GM12878 (cell line): ENCODE measurements around the gene RPAP3. TPM values are rescaled to one million over a fixed set of nuclear protein-coding genes. Genes with fewer than 3 reads are reported as not detected.

Source experiments
- ATAC-seq: fragments of 200-7000 bp; cut with Tn5 transposase; 3 replicates; pipeline ENCODE4 v1.9.1; 2020; ENCODE audit warnings: mild to moderate bottlenecking, moderate library complexity
- BruUV-seq: library from RNA; stranded (reverse); fragments of 400-500 nt; replicated peaks from 2 replicates; lab custom pipeline; 2021; lab: Mats Ljungman, UMichigan
- CTCF ChIA-PET: fragments of 300-600 bp; sonication (Branson Sonifier 250); formaldehyde crosslinking; extraction: SDS; loops from one replicate; lab custom pipeline; 2021; ENCODE audit warnings: inconsistent platforms; lab: Yijun Ruan, JAX
- POLR2A ChIA-PET: fragments of 350-600 bp; formaldehyde crosslinking; extraction: SDS; loops from one replicate; lab custom pipeline; 2021; ENCODE audit warnings: inconsistent platforms; lab: Charles Lee
- RAD21 ChIA-PET: fragments of 300-600 bp; sonication (Branson Sonifier 250); formaldehyde crosslinking; loops from one replicate; lab custom pipeline; 2023; ENCODE audit warnings: antibody characterized with exemption; ENCODE audit not compliant: unreplicated experiment; lab: Charles Lee
- SMC1A ChIA-PET: fragments of 300-600 bp; sonication (Branson Sonifier 250); formaldehyde crosslinking; loops from one replicate; lab custom pipeline; 2023; ENCODE audit not compliant: unreplicated experiment, uncharacterized antibody; lab: Charles Lee
- DNase-seq: peaks from one replicate; pipeline ENCODE4 v3.0.0-alpha.2; 2011; ENCODE audit warnings: low read depth, low spot score
- FAIRE-seq: peaks from 3 replicates; lab custom pipeline; 2011; peaks lifted over from hg19 to GRCh38; lab: Jason Lieb, UNC
- H2AFZ ChIP-seq: 2 replicates; pipeline ENCODE4 v1.6.0; 2011; ENCODE audit warnings: low read depth, low read length, control low read depth; ENCODE audit not compliant: control insufficient read depth
- H3K27ac ChIP-seq: 2 replicates; pipeline ENCODE4 v1.5.1; 2011; ENCODE audit warnings: control low read depth; ENCODE audit not compliant: control insufficient read depth, insufficient read depth
- H3K27me3 ChIP-seq, 2 experiments: replicated peaks in 1 of 2; 2 replicates each; pipeline versions ENCODE4 v1.6.0 to v1.6.1; 2011; ENCODE audit warnings: low read length in 1 of 2; ENCODE audit not compliant: control insufficient read depth in 2 of 2, insufficient read depth in 2 of 2
- H3K36me3 ChIP-seq, 2 experiments: 2 replicates each; pipeline ENCODE4 v1.5.1; 2011; ENCODE audit warnings: low read length in 1 of 2; ENCODE audit not compliant: control insufficient read depth in 2 of 2, insufficient read depth in 2 of 2
- H3K4me1 ChIP-seq: 2 replicates; pipeline ENCODE4 v1.6.1; 2011; ENCODE audit warnings: mild to moderate bottlenecking, low read length, moderate library complexity, mixed read lengths; ENCODE audit not compliant: control insufficient read depth, insufficient read depth
- H3K4me2 ChIP-seq: 2 replicates; pipeline ENCODE4 v1.6.0; 2011; ENCODE audit warnings: control low read depth; ENCODE audit not compliant: control insufficient read depth, insufficient read depth
- H3K4me3 ChIP-seq: fragments of 200-600 bp; sonication (generic); 2 replicates; pipeline ENCODE4 v1.5.1; 2016
- H3K79me2 ChIP-seq: 2 replicates; pipeline ENCODE4 v1.6.0; 2011; ENCODE audit warnings: low read length; ENCODE audit not compliant: control insufficient read depth, insufficient read depth
- H3K9ac ChIP-seq: 2 replicates; pipeline ENCODE4 v1.8.0; 2011; ENCODE audit warnings: low read length, control low read depth, mixed read lengths; ENCODE audit not compliant: control insufficient read depth, insufficient read depth
- H3K9me3 ChIP-seq: replicated peaks from 3 replicates; pipeline ENCODE4 v1.5.1; 2011; ENCODE audit warnings: mild to moderate bottlenecking, low read length; ENCODE audit not compliant: control insufficient read depth, insufficient read depth
- H4K20me1 ChIP-seq: 2 replicates; pipeline ENCODE4 v1.6.0; 2011; ENCODE audit not compliant: control insufficient read depth, insufficient read depth
- ESRRA ChIP-seq: IDR thresholded peaks from 2 replicates; pipeline ENCODE4 v1.6.1; 2012; ENCODE audit warnings: mild to moderate bottlenecking, low read length, improper control_type of control experiment
- NFIC ChIP-seq: IDR thresholded peaks from 2 replicates; pipeline ENCODE4 v1.6.1; 2012; ENCODE audit warnings: low read depth, mild to moderate bottlenecking, inconsistent platforms, low read length, moderate library complexity
- RCOR1 ChIP-seq: conservative IDR thresholded peaks from 2 replicates; pipeline ENCODE4 v1.6.1; 2012; ENCODE audit warnings: low read depth, low read length, improper control_type of control experiment
- SIX5 ChIP-seq: IDR thresholded peaks from 2 replicates; pipeline ENCODE4 v1.6.1; 2011; ENCODE audit warnings: mild to moderate bottlenecking, low read depth, low read length, moderate library complexity; ENCODE audit not compliant: severe bottlenecking
- SMARCA5 ChIP-seq: fragments of 450-650 bp; IDR thresholded peaks from 2 replicates; pipeline ENCODE4 v1.6.1; 2017; ENCODE audit warnings: mild to moderate bottlenecking
- TCF7 ChIP-seq: IDR thresholded peaks from 2 replicates; pipeline ENCODE4 v1.6.1; 2014; ENCODE audit warnings: antibody characterized with exemption, borderline replicate concordance
- WGBS: methylation state at CpG from one replicate; pipeline ENCODE4 v1.1.6; 2016; ENCODE audit warnings: low lambda C conversion rate; ENCODE audit not compliant: insufficient replicate concordance, insufficient coverage; ENCODE audit errors: missing lambda C conversion rate; 5-methylcytosine and 5-hydroxymethylcytosine counted together
- in situ Hi-C: fragments of 300-500 bp; cut with MboI; formaldehyde crosslinking; loops from 9 replicates; pipeline ENCODE4 v1.14.3; 2018; ENCODE audit warnings: mixed read lengths
- intact Hi-C: fragments of 100-400 bp; cut with micrococcal nuclease; formaldehyde crosslinking; loops from one replicate; pipeline ENCODE4 v1.14.2; 2022; ENCODE audit not compliant: unreplicated experiment
- polyA plus RNA-seq, 11 experiments: library from polyadenylated mRNA; depleted of rRNA in 4 of 11; unstranded in 6 of 11; stranded (reverse) in 5 of 11; fragments of >200 nt; fragmentation: Nextera tagmentation in 4 of 11; fragmentation: Illumina TruSeq in 1 of 11; extraction: Ambion mirVana in 4 of 11; extraction: Trizol in 1 of 11; gene quantifications; 1 replicate in 1 of 11; 2 replicates in 10 of 11; pipeline versions ENCODE4 v1.2.1 to v1.2.3, GENCODE V29; 2011 to 2016; ENCODE audit warnings: inconsistent platforms in 2 of 11, missing spikeins in 2 of 11, low read depth in 1 of 11
- total RNA-seq, 4 experiments: library from RNA; depleted of rRNA in 3 of 4; stranded (reverse); fragments of >200 nt in 3 of 4; fragmentation: Illumina TruSeq in 1 of 4; extraction: Trizol in 1 of 4; gene quantifications; 2 replicates each; pipeline versions ENCODE4 v1.2.1 to v1.2.3, GENCODE V29; 2013 to 2021
- TF ChIP-seq, protein P1 (sequence below): fragments of 150-350 bp; IDR thresholded peaks from 2 replicates; pipeline ENCODE4 v1.6.1; 2016; ENCODE audit warnings: low read depth, low read length

RPAP3 gene
- total and polyA plus RNA-seq, 10 of the 15 experiments (the other 5 are each of a cell fraction or from before 2014, with no cell fraction given) = 14.1 to 50.6 (median 28.4) TPM

DNA sequence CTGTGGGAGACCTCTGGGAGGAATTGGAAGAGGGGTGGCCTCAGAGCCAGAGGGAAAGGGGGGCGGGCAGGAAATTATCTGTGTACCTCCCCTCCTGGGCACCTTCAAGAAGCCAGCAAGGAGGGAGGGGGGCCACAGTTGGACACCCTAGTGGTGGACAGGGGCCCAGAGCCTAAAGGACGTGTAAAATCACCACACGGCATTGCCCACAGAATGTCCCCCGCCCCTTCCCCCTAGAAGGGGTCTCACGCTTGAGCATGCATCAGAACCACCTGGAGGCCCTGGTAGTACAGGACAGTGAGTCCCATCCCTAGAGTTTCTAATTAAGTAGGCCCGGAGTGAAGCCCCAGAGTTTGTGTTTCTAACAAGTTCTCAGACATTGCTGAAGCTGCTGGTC is 11.2 kb upstream of the RPAP3 start (continued):
- TF ChIP-seq, protein P1, sequence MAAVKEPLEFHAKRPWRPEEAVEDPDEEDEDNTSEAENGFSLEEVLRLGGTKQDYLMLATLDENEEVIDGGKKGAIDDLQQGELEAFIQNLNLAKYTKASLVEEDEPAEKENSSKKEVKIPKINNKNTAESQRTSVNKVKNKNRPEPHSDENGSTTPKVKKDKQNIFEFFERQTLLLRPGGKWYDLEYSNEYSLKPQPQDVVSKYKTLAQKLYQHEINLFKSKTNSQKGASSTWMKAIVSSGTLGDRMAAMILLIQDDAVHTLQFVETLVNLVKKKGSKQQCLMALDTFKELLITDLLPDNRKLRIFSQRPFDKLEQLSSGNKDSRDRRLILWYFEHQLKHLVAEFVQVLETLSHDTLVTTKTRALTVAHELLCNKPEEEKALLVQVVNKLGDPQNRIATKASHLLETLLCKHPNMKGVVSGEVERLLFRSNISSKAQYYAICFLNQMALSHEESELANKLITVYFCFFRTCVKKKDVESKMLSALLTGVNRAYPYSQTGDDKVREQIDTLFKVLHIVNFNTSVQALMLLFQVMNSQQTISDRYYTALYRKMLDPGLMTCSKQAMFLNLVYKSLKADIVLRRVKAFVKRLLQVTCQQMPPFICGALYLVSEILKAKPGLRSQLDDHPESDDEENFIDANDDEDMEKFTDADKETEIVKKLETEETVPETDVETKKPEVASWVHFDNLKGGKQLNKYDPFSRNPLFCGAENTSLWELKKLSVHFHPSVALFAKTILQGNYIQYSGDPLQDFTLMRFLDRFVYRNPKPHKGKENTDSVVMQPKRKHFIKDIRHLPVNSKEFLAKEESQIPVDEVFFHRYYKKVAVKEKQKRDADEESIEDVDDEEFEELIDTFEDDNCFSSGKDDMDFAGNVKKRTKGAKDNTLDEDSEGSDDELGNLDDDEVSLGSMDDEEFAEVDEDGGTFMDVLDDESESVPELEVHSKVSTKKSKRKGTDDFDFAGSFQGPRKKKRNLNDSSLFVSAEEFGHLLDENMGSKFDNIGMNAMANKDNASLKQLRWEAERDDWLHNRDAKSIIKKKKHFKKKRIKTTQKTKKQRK = no peak
- TF ChIP-seq SIX5 (no peak), SMARCA5 (no peak), ESRRA (no peak), NFIC (no peak), TCF7 (no peak)

DNA sequence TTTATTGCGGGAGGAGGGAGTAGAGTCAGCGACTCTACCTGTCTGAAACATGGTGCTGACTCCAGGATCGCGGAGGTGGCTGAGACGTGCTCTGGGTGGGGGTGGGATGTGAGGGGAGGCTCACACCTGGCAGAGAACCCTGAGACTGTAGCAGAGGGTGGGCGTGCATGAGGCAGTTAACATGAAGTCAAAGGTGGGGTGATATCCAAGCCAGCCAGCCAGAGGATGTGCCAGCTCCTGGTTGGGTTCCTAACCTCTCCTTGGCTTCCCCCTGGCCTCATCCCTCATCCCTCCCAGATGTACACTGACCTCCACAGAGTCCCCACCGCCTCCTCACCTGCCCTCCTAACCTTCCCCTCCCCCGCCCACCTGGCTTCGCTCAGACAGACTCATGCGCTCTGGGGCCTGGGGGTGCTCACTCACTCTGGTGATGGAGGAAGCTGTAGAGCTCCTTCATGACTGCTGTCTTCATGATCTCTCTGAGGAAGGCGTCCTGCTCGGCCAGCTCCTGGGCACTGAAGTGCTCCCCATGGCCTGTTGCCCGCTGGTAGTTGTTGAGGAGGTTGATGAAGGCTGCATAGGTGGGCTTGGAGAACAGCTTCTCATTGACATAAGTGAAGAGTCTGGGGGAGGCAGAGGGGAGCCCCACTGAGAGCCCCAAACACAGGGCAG is 10.2 kb upstream of the RPAP3 start:
- DNase-seq (no peak), FAIRE-seq (no peak)
- Histone ChIP-seq H3K4me3 (no peak overlapping the region), H3K4me1 (no peaks in the 10 kb centered on the region), H3K27me3 (no peaks in the 10 kb centered on the region), H3K27ac (no peak overlapping the region), H3K9me3 (no peaks in the 10 kb centered on the region), H4K20me1 (no peaks in the 10 kb centered on the region), H3K4me2 (no peak overlapping the region), H3K79me2 (no peaks in the 10 kb centered on the region), H2AFZ (no peak overlapping the region)
- POLR2A ChIA-PET = no interaction called here
- RAD21 ChIA-PET = interaction anchor here (1.0 to 5.6 kb wide), 8 partner anchors 10 to 122 kb away, joined by 3 to 60 read pairs (median 14); partner anchors contain the start of genes ENDOU and SLC48A1
- BruUV-seq = no TSS peak
- in situ Hi-C loops = no loop called here
- WGBS = 87% methylated on average over 13 of the region's 13 CpGs
- SMC1A ChIA-PET = interaction anchor here (1.1 to 10.8 kb wide), 14 partner anchors 8 to 124 kb away, joined by 3 to 129 read pairs (median 5); partner anchors contain the start of genes ENDOU and RAPGEF3
- no peak for TF ChIP-seq RCOR1
- TF ChIP-seq, all 136 proteins: peak for 0
- Histone ChIP-seq H3K36me3 (no peaks in the 10 kb centered on the region), H3K9ac (no peak overlapping the region)
- intact Hi-C loops = loop anchor here (1.0 to 5.0 kb wide), 6 partner anchors 26 to 451 kb away; no protein-coding TSS in a partner anchor
- ATAC-seq = no peak
- CTCF ChIA-PET = interaction anchor here (0.9 to 8.1 kb wide), 18 partner anchors 8 to 684 kb away, joined by 4 to 151 read pairs (median 10); partner anchors contain the start of genes ENDOU, RAPGEF3 and RPAP3
